Kidney tubule cell (primary cell): ENCODE measurements around the gene ADAM22.

Source experiments
- DNase-seq: peaks from one replicate; pipeline ENCODE4 v3.0.0-alpha.2; 2018; ENCODE audit warnings: low spot score

ADAM22 gene

DNA sequence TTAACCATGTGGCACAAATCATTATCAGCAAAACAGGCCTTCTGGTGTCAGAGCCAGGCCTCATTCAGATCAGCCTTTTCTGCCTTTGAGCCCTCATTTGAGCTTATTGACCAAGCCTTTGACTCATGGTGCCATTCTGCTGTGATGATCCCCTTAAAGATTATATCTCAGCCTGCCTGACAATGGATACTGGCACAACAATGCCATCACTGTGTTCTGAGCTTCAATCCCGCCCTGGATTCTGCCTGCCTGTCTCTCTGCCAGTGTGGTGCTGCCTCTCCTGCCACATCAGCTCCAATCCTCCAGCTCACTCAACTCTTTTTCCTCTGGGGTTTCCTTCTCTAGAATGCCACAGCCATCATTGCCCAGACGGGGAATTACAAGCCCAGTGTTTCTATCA lies 233.2 kb downstream of the ADAM22 start:
- no peak for DNase-seq

DNA sequence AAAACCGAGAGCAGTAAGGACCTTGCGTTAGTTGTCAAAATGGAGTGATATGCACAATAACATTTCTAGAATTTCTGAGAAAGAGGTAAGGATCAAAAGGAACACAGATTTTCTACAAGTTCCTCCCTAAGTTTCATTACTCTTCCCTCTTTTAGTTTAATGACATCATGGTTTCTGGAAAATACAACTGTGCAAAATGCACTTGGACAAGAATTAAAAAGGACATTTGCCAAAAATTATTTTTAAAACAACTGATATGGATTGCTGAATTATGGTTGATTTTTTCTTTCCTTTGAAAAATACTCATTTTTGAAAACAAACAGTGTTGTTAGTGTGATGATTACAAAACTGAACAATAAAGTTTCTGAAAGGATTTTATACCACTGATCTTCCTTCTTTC lies 233.7 kb downstream of the ADAM22 start:
- no peak for DNase-seq

DNA sequence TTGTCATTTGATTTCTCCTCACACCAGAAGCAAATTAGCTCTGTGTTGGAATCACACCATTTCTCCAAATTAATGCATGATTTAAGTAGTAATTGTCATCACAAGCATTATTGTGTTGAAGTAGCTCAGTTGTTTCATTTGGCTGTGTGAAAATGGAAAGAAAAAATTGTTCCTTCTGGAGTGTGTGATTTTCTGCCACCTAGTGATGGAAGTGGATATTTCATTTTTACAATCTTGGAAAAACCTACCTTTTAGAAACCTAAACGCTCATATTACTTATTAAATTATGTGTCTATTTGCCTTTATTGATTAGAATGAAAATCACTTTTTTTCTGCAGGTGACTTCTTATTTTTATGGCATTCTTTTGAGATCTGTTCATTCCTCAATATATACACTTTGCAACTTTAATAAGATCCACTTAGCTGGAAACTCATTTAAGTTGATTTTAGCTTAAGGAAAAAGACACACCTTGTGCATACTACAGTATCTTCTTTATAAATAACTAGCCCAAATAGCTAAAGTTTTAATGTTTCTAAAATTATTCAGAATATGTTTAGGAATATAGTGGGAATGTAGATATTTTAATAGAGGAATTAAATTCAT lies 235.8 kb downstream of the ADAM22 start:
- DNase-seq: peak; percentile 29

- DNase-seq: no peak
Observed at GRCh38 chr7:88172842-88173241, 238.8 kb downstream of the ADAM22 start.

DNA sequence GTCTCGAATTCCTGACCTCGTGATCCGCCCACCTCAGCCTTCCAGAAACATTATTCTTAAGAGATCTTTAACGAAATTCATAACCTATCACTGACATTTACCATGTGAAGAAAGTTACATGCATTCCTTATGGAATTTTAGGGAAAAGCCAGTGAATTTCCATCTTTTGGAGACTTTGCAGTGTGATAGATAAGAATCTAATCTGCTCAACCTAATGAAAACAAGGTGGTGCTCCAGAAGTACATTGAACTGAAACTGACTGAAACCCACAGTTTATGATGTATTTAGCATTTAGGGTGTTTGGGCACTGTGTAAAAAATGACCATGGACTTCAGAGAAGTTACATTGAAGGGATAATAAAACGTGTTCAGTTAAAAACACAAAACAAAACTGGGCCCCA lies 242.1 kb downstream of the ADAM22 start:
- DNase-seq: no peak

- no peak for DNase-seq
Observed at GRCh38 chr7:88183051-88183450, 249.0 kb downstream of the ADAM22 start.

DNA sequence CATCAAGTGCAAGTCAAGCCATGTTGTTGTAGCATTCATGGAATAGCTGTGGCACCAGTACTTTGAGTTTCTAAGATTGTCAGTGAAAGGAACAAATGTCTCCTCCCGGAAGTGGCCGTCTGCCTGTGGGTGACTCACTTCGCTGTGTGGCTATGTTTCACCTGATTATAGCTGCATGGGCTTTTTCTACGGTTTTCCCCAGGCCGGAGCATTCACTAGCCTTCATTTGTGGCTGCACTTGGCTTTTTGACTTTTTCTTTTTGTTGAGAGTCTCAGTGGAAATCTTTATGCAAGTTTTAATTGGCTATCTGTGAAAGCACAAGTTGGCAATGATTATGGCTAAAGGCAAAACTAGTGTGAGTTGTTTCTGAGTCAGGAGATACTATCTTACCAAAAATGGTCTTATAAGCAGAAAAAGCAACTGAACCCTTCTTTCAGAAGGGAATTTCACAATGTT lies 250.8 kb downstream of the ADAM22 start:
- DNase-seq: peak; percentile 50

- DNase-seq: no peak
Observed at GRCh38 chr7:88185650-88186049, 251.6 kb downstream of the ADAM22 start.

DNA sequence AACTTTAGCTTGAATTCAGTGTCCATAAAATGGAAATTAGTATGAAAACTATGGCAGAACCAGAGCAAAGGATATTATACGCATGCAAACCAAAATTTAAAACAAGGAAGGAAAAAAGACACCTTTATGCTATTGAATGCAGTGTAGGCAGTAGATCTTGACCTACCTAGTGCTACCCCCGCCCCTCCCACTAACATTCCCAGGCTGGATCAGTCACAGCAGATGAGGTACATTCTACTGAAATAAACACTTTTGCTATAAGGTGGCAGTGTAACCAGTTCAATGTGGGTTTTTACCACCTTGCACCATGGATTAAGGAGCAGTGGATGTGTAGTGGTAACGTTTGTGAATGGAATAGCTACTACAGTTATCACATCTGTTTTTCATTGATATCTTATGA lies 257.9 kb downstream of the ADAM22 start:
- DNase-seq: no peak

DNA sequence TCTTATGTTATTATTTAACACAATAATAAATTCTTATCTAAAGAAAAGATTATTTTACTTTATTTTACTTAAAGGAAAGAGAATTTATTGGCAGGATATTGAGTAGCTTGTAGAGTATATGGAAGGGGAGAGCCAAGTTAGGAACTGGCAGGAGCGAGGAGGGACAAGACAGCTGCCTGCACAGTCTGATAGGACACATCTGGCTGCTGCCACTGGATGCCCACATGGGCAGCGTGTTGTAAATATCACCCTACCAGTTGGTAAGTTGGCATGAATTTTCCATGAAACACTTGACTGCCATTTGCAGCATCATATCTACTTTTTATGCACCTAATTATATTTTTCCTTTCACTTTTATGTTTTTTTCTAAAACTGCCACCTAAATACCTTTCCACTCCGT lies 266.2 kb downstream of the ADAM22 start:
- no peak for DNase-seq

- no peak for DNase-seq
Observed at GRCh38 chr7:88200789-88201188, 266.7 kb downstream of the ADAM22 start.

DNA sequence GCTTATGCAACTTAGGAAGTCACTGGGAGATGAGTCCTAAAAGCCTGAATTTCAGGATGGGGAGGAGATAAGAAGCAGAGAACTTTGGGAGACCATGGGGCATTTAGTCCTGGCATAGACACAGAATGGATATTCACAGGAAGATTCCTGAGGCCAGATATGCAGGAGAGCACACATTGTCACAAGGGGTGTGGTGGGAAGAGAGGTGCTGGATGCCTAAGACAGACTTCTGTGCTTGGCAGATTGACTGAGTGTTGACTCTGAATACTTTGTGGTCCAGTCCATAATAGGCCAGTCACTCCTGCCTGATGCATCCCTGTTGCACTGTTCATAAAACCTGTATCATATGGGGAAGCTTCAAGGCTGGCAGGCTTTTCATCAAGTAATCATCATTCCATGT lies 267.3 kb downstream of the ADAM22 start:
- no peak for DNase-seq

DNA sequence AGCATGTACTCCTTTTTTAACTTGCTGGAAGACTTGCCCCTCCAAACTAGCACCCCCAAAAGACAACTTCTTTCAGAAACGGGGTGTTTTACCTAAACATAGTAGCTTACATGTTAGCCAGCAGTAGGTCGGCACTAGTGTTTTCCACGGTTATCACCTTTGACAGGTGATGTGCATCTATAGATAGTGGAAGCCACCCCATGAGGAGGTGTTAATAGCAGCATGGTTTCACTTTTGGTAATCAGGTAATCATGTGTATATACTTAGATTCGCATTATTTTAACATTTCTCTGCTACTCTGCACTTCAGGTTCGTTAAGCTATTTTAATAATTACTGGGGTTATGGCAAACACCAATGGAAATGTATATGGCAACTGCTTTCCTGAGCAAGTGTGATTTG lies 268.2 kb downstream of the ADAM22 start:
- no peak for DNase-seq

- DNase-seq: no peak
Observed at GRCh38 chr7:88202799-88203198, 268.7 kb downstream of the ADAM22 start.

DNA sequence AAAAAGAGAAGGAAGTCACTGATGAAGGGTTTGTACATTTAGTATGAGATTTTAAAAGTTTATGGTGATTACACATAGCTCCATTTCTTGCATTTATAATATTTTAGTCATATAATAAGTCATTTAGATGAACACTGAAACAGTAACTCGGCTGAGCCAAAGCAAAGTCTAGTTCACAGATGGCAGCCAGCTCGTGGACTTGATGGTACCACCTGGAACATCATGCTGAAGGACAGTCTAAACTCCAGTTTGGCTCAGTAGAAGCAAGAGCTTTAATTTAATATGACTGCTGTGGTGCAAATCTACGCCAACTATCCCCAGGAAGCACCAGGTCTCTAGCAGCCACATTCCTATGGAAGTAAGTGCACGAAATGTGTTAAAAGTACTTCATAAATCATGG lies 269.4 kb downstream of the ADAM22 start:
- no peak for DNase-seq

DNA sequence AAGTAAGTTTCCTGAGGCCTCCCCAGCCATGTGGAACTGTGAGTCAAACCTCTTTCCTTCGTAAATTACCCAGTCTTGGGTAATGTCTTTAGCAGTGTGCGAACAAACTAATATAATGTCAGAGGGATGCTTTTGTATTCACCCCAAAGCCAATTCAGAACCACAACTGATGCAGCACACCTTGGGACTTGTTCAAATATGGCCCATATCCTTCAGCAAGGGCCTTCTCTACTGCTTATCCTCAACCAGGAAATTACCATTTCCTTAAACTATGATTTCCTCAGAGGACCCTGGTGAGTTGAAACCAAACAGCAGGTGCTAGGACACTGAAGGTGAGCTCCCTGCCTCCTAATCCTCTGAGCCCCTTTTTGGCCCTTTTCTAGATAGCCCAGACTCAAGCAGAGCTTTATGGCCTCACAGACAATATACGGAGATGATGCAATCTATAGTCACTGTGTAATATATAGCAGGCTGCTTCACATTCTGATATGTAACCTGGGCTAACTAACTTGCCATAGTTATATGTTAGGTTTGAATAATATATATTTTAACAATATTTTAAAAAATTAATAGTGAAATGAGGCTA lies 270.6 kb downstream of the ADAM22 start:
- no peak for DNase-seq

DNA sequence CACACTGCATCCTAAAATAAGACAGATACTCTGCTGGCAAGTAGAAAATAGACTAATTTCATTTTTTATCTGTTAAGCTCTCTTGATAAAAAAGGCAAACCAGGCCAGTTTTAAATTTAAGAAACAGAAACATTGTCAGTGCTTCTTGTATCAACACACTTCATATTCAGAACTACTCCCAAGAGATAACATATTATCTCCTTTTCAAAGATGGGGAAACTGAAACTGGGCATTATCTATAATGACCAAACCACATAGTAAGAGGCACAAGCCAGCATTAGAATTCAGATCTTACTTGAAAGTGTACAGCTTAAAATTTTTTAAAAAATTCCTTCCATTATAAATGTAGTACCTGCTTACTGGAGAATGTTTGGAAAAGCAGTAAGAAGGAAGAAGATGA lies 271.1 kb downstream of the ADAM22 start:
- DNase-seq: no peak

GRCh38 chr7:88206254-88206653 lies 272.2 kb downstream of the ADAM22 start:
- no peak for DNase-seq

DNA sequence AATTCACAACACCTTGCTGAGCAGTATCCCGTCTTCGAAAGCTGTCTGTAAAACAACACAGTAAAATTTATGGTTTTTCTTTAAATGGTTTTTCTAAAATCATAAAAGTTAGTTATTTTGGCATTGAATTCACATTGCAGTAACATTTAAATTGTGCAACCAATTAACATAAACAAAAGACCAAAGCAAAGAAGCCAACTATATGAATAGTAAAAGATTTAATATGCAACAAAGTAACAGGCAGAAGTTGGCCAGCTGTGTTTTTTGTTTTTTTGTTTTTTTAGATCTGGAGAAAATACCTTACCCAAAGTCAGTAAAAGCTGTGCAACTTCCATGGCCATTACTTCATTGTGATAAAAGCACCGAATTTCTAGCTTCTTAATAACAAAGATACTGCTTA lies 274.5 kb downstream of the ADAM22 start:
- DNase-seq: no peak

DNA sequence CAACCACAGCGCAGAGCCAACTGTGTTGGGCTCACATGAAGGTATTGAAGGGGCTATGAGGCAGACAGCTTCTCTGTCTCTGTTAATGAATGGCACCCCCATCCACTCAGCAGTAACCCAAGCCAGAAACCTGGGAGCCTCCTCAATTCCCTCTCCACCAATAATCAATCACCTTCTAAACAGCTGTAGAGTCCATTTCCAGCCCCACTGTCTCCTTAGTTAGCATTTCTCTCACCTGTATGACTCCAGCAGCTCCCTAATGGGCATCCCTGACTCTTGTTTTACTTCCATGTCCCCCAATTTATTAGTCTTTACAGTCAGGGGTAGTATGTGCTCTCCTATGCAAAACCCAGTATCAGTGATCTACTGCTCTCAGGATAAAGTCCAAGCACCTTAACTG lies 278.9 kb downstream of the ADAM22 start:
- no peak for DNase-seq

DNA sequence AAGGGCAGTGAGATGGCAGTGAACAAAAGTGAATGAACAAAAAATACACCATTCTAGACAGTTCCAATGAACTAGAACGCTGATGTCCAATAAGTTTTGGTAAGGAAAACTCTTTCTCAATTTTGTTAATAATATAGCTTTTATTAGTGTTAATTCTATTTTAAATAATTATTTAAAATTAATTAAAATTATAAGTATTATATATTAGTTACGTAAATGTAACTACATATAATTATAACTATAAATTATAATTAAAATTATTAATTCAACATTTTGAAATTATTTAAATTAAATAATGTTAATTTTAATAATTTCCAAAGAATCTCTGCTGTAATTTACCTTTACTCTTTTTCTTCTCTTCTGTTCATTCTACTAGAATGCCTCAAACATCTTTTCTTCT lies 280.4 kb downstream of the ADAM22 start:
- DNase-seq: no peak

DNA sequence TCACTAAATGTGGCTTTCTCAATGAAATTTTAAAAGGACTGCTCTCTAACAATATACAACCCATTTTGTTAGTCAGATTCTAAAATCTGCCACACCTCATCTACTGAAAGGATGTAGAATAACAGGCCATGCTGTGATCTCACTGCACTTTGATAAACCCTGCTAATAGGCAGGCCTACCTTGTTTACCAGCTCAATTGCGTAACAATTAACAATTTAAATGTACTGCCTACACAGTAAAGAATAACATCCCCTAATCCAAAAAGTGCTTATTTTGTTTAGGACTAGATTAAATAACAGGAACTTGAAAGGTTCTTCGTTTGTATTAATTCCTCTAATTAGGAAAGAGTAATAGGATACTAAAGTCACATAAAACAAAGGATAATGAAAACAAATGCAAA lies 281.2 kb downstream of the ADAM22 start:
- DNase-seq: no peak

DNA sequence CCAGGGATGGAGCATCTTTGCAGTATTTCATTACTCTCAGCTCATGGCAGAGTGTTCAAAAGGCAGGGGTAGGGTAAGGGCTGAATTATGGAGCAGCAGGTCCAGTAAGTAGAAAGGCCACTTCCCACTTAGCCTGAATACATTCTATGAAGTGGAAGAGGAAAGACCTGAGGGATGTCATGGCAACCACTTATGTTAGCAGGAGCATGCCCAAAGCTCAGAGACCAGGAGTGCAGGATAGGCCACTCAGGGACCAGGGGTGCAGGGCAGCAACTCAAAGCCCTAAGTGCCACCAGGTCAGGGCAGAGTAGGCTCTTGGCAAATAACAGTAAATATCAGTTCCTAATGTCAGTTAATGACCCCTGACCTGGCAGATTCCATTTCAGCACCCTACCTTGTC lies 282.2 kb downstream of the ADAM22 start:
- DNase-seq: no peak

GRCh38 chr7:88217675-88218428 lies 283.8 kb downstream of the ADAM22 start:
- DNase-seq: peak; percentile 69
